Measurements from ENCODE around the gene UGT2B17.
"Not testable (repeated sequence)": the region's sequence is repeated elsewhere in the genome, so short reads cannot be mapped to it uniquely, and the experiment has no call there.

Gene UGT2B17

GRCh38 chr4:68542742-68543141 is 33.4 kb downstream of the UGT2B17 start:
- H3K4me1 Mint-ChIP-seq, H3K27ac Mint-ChIP-seq, H3K4me3 Mint-ChIP-seq, H3K27me3 Mint-ChIP-seq, H3K36me3 Mint-ChIP-seq, ATAC-seq, H3K9me3 Mint-ChIP-seq: not testable (repeated sequence)

DNA sequence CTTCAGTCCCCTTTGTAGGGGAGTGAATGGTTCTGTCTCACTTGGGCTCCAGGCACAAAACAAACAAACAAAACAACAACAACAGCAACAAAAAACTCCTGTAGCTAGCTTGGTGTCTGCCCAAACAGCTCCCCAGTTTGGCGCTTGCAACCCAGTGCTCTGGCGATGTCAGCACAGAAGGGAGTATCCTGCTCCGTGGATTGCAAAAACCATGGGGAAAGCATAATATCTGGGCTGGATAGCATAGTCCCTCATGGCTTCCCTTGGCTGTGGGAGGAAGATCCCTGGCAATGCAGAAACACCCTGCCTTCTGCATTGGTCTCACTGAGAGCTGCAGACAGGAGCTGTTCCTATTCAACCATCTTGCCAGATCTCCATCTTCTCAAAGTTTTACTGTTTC is 39.7 kb downstream of the UGT2B17 start:
- no peak overlapping the region for H3K27ac Mint-ChIP-seq
- no peaks in the 10 kb centered on the region for H3K36me3 Mint-ChIP-seq
- no peak for ATAC-seq
- H3K9me3 Mint-ChIP-seq: peaks cover 6% of the 10 kb centered on the region
- no peaks in the 10 kb centered on the region for H3K4me1 Mint-ChIP-seq
- no peaks in the 10 kb centered on the region for H3K27me3 Mint-ChIP-seq
- H3K4me3 Mint-ChIP-seq: no peak overlapping the region

DNA sequence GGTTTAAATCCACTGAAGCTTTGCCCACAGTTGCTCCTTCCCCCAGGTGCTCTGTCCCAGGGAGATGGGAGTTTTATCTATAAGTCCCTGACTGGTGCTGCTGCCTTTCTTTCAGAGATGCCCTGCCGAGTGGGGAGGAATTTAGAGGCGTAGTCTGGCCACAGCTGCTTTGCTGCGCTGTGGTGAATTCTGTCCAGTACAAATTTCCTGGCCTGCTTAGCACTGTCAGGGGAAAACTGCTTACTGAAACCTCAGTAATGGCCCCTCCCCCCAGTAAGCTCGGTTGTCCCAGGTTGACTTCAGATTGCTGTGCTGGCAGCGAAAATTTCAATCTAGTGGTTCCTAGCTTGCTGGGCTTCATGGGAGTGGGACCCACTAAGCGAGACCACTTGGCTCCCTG is 40.1 kb downstream of the UGT2B17 start:
- Mint-ChIP-seq H3K27ac (no peak overlapping the region), H3K27me3 (no peaks in the 10 kb centered on the region), H3K4me3 (no peak overlapping the region), H3K36me3 (no peaks in the 10 kb centered on the region), H3K9me3 (peaks cover 10% of the 10 kb centered on the region), H3K4me1 (no peaks in the 10 kb centered on the region)
- no peak for ATAC-seq

GRCh38 chr4:68522232-68522631 is 53.9 kb downstream of the UGT2B17 start:
- H3K36me3 Mint-ChIP-seq, H3K27ac Mint-ChIP-seq, H3K4me1 Mint-ChIP-seq, H3K27me3 Mint-ChIP-seq, ATAC-seq, H3K4me3 Mint-ChIP-seq, H3K9me3 Mint-ChIP-seq: not testable (repeated sequence)

DNA sequence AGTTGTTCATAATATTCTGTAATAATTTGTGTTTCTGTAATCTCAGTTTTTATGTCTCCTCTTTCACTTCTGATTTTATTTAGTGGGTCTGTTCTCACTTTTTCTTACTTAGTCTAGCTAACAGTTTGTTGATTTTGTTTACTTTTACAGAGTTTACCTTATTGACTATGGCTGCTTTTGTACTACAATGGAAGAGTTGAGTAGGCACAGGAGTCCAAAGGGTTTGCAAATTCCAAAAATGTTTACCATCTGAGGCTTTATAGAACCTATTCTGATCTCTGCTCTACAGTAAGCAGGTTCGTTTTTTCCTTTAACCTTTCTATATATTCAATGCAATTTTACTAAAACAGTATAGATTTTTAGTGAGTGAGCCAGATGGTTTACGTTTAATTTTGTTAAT is 55.1 kb downstream of the UGT2B17 start:
- ATAC-seq: no peak
- H3K4me3 Mint-ChIP-seq: no peak overlapping the region
- H3K27ac Mint-ChIP-seq: no peak overlapping the region
- H3K36me3 Mint-ChIP-seq: no peaks in the 10 kb centered on the region
- H3K27me3 Mint-ChIP-seq: no peaks in the 10 kb centered on the region
- no peaks in the 10 kb centered on the region for H3K4me1 Mint-ChIP-seq
- H3K9me3 Mint-ChIP-seq: no peaks in the 10 kb centered on the region

DNA sequence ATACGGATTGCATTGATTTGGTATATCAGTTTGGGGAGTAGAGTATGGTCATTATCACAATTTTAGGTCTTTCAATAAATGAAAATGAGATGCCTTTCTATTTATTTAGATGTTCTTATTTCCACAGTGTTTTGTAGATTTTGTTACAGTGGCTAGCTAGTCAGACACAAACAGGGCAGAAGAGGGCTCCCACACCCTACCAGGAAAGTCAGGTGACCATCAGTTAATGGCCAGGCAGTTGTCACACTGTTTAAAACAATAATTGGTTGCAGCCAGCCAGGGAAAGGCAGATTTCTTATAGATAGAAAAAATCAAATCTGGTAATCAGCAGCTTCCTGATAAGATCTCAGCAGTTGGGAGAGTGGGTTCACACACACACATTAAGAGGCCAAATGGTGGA is 57.2 kb downstream of the UGT2B17 start:
- Mint-ChIP-seq H3K36me3 (no peaks in the 10 kb centered on the region), H3K27me3 (no peaks in the 10 kb centered on the region), H3K9me3 (no peaks in the 10 kb centered on the region), H3K27ac (no peak overlapping the region), H3K4me3 (no peak overlapping the region), H3K4me1 (no peaks in the 10 kb centered on the region)
- no peak for ATAC-seq

DNA sequence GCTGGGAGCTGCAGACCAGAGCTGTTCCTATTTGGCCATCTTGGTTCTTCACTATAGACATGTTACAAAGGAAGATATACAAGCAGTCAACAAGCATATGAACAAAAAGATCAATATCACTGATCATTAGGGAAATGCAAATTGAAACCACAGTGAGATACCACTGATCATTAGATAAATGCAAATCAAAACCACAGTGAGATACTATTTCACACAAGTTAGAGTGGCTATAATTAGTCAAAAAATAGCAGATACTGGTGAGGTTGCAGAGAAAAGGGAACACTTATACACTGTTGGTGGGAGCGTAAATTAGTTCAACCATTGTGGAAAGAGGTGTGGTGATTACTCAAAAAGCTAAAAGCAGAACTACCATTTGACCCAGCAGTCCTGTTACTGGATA is 70.7 kb downstream of the UGT2B17 start:
- not testable (repeated sequence) for H3K4me3 Mint-ChIP-seq, H3K27me3 Mint-ChIP-seq, H3K36me3 Mint-ChIP-seq, ATAC-seq, H3K9me3 Mint-ChIP-seq, H3K27ac Mint-ChIP-seq, H3K4me1 Mint-ChIP-seq

DNA sequence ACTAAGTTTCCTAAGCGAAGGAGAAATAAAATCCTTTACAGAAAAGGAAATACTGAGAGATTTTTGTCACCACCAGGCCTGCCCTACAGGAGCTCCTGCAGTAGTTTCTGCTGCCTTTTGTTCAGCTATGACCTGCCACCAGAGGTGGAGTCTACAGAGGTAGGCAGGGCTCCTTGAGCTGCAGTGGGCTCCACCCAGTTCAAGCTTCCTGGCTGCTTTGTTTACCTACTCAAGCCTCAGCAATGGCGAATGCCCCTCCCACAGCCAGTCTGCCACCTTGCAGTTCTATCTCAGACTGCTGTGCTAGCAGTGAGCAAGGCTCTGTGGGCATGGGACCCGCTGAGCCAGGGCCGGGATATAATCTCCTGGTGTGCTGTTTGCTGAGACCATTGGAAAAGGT is 71.3 kb downstream of the UGT2B17 start:
- H3K36me3 Mint-ChIP-seq, ATAC-seq, H3K27ac Mint-ChIP-seq, H3K9me3 Mint-ChIP-seq, H3K4me1 Mint-ChIP-seq, H3K27me3 Mint-ChIP-seq, H3K4me3 Mint-ChIP-seq: not testable (repeated sequence)

DNA sequence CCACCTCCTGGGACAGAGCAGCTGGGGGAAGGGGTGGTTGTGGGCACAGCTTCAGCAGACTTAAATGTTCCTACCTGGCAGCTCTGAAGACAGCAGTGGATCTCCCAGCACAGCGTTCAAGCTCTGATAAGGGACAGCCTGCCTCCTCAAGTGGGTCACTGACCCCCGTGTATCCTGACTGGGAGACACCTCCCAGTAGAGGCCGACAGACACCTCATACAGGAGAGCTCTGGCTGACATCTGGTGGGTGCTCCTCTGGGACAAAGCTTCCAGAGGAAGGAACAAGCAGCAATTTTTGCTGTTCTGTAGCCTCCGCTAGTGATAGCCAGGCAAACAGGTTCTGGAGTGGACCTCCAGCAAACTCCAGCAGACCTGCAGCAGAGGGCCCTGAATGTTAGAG is 72.7 kb downstream of the UGT2B17 start:
- not testable (repeated sequence) for H3K4me3 Mint-ChIP-seq, ATAC-seq, H3K36me3 Mint-ChIP-seq, H3K27ac Mint-ChIP-seq, H3K4me1 Mint-ChIP-seq, H3K9me3 Mint-ChIP-seq, H3K27me3 Mint-ChIP-seq

GRCh38 chr4:68499021-68499420 is 77.1 kb downstream of the UGT2B17 start:
- no peaks in the 10 kb centered on the region for H3K27me3 Mint-ChIP-seq
- ATAC-seq: no peak
- no peak overlapping the region for H3K4me3 Mint-ChIP-seq
- H3K27ac Mint-ChIP-seq: no peak overlapping the region
- no peaks in the 10 kb centered on the region for H3K36me3 Mint-ChIP-seq
- peaks cover 10% of the 10 kb centered on the region for H3K4me1 Mint-ChIP-seq
- H3K9me3 Mint-ChIP-seq: peaks cover under 1% of the 10 kb centered on the region

GRCh38 chr4:68498413-68499007 is 77.6 kb downstream of the UGT2B17 start:
- no peaks in the 10 kb centered on the region for H3K36me3 Mint-ChIP-seq
- no peaks in the 10 kb centered on the region for H3K27me3 Mint-ChIP-seq
- ATAC-seq: peak; percentile 80
- no peak overlapping the region for H3K27ac Mint-ChIP-seq
- no peaks in the 10 kb centered on the region for H3K9me3 Mint-ChIP-seq
- peaks cover 14% of the 10 kb centered on the region for H3K4me1 Mint-ChIP-seq
- no peak overlapping the region for H3K4me3 Mint-ChIP-seq

DNA sequence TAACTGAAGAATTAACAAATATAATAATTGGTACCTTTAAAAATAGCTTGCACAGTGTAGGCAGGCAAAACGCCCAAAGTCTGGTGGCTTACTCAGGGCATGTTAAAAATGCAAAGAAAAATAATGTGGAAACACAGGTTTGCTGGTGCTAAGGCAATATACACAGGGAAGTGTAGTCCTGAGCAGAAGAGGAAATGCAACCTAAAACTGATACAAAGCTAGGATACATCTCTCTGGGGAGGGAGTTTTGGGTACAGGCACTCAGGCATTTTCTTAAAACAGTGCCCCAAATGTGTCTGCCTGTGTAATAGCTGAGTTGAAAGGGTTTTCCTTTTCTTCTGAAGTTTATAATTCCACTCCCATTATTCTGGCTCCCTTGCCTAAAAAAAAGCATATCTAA is 81.4 kb downstream of the UGT2B17 start:
- no peak overlapping the region for H3K4me3 Mint-ChIP-seq
- no peak for ATAC-seq
- H3K4me1 Mint-ChIP-seq: peaks cover 14% of the 10 kb centered on the region
- no peaks in the 10 kb centered on the region for H3K27me3 Mint-ChIP-seq
- H3K27ac Mint-ChIP-seq: no peak overlapping the region
- H3K36me3 Mint-ChIP-seq: no peaks in the 10 kb centered on the region
- no peaks in the 10 kb centered on the region for H3K9me3 Mint-ChIP-seq

- ATAC-seq: no peak
- Mint-ChIP-seq H3K36me3 (no peaks in the 10 kb centered on the region), H3K27ac (no peak overlapping the region), H3K27me3 (peaks cover 12% of the 10 kb centered on the region), H3K4me1 (peaks cover 14% of the 10 kb centered on the region), H3K9me3 (no peaks in the 10 kb centered on the region), H3K4me3 (no peak overlapping the region)
These were observed 85.2 kb downstream of the UGT2B17 start for GRCh38 chr4:68490826-68491457.

- H3K27ac Mint-ChIP-seq: no peak overlapping the region
- no peaks in the 10 kb centered on the region for H3K36me3 Mint-ChIP-seq
- peaks cover 7% of the 10 kb centered on the region for H3K4me1 Mint-ChIP-seq
- no peak overlapping the region for H3K4me3 Mint-ChIP-seq
- no peaks in the 10 kb centered on the region for H3K9me3 Mint-ChIP-seq
- H3K27me3 Mint-ChIP-seq: peaks cover 12% of the 10 kb centered on the region
- ATAC-seq: peak; percentile 48
These were observed 86.8 kb downstream of the UGT2B17 start for GRCh38 chr4:68489338-68489737.

Measured in stimulated activated memory B cell treated with anti-CD40 and anti-IgM and Interleukin-4, amounts not matched to agents 10 μg/mL and 1 μg/mL and 100 μg/mL, for 72 hours (primary cell).